GM11168 (cell line): Measurements from ENCODE around the gene TOPORS.
"Not testable (repeated sequence)": the region's sequence is repeated elsewhere in the genome, so short reads cannot be mapped to it uniquely, and the experiment has no call there.

Source experiments
- in situ Hi-C: fragments of 300-500 bp; cut with MboI; formaldehyde crosslinking; loops from one replicate; pipeline ENCODE4 v1.12.0; 2022; ENCODE audit warnings: low sequenced_read_pairs; ENCODE audit not compliant: unreplicated experiment

Gene TOPORS

GRCh38 chr9:32571969-32572899, 19.8 kb upstream of the TOPORS start:
- in situ Hi-C loops, result no loop called here

- in situ Hi-C loops, result no loop called here
These were observed 17.9 kb upstream of the TOPORS start for GRCh38 chr9:32570262-32570661.

GRCh38 chr9:32566770-32567169, 14.4 kb upstream of the TOPORS start:
- in situ Hi-C loops, result no loop called here

- in situ Hi-C loops, result no loop called here
These were observed 13.6 kb upstream of the TOPORS start for GRCh38 chr9:32565967-32566366.

GRCh38 chr9:32558408-32558934, 6.1 kb upstream of the TOPORS start:
- in situ Hi-C loops, result no loop called here

- in situ Hi-C loops, result no loop called here
These were observed 2.2 kb upstream of the TOPORS start for GRCh38 chr9:32554591-32554990.

GRCh38 chr9:32554107-32554506, 1.7 kb upstream of the TOPORS start:
- in situ Hi-C loops, result no loop called here

- in situ Hi-C loops, result no loop called here
These were observed 922 bp downstream of the TOPORS start for GRCh38 chr9:32551276-32552051.

- in situ Hi-C loops, result no loop called here
These were observed 1.7 kb downstream of the TOPORS start for GRCh38 chr9:32550562-32551275.

- in situ Hi-C loops, result no loop called here
These were observed 2.2 kb downstream of the TOPORS start for GRCh38 chr9:32550150-32550561.

GRCh38 chr9:32548213-32548612, 4.2 kb downstream of the TOPORS start:
- in situ Hi-C loops, result not testable (repeated sequence)

GRCh38 chr9:32545884-32546283, 6.5 kb downstream of the TOPORS start:
- in situ Hi-C loops, result no loop called here

GRCh38 chr9:32543047-32543446, 9.3 kb downstream of the TOPORS start:
- in situ Hi-C loops, result no loop called here

GRCh38 chr9:32533816-32534215, 18.6 kb downstream of the TOPORS start:
- in situ Hi-C loops, result no loop called here

- in situ Hi-C loops, result no loop called here
These were observed 19.1 kb downstream of the TOPORS start for GRCh38 chr9:32533336-32533735.

GRCh38 chr9:32526707-32527048, 25.7 kb downstream of the TOPORS start:
- in situ Hi-C loops, result no loop called here

GRCh38 chr9:32526041-32526706, 26.2 kb downstream of the TOPORS start, which contains the start of gene RIGI:
TSS of gene RIGI (minus strand) at chr9:32526196. CDS start at chr9:32526166, 30 bp downstream.
- in situ Hi-C loops, result no loop called here

GRCh38 chr9:32525709-32526030, 26.7 kb downstream of the TOPORS start:
- in situ Hi-C loops, result no loop called here

- in situ Hi-C loops, result no loop called here
These were observed 27.3 kb downstream of the TOPORS start for GRCh38 chr9:32524892-32525708.
